Adrenal gland (tissue), 12 donors: ENCODE measurements around the gene VASP. TPM values are rescaled to one million over a fixed set of nuclear protein-coding genes. Genes with fewer than 3 reads are reported as not detected.

Experiments
- DNase-seq, 7 donors: peaks; one replicate each; pipeline ENCODE4 v3.0.0-alpha.2; 2019 to 2020
- H3K27ac ChIP-seq, 5 donors: fragments of 200-600 bp; sonication (generic) in 4 of 5; 1 replicate in 3 of 5; 2 replicates in 2 of 5; pipeline versions ENCODE4 v1.5.1 to v1.8.0; 2016 to 2020; ENCODE audit warnings: mild to moderate bottlenecking in 1 of 5
- H3K27me3 ChIP-seq: fragments of 200-600 bp; 2 replicates; pipeline ENCODE4 v1.8.0; 2021
- H3K36me3 ChIP-seq, 2 donors: fragments of 200-600 bp; replicated peaks in 1 of 2; 1 replicate in 1 of 2; 2 replicates in 1 of 2; pipeline versions ENCODE4 v1.5.1 to v1.8.0; 2018 to 2022
- H3K4me1 ChIP-seq, 2 donors: fragments of 200-600 bp; replicated peaks in 1 of 2; 1 replicate in 1 of 2; 2 replicates in 1 of 2; pipeline versions ENCODE4 v1.5.1 to v1.8.0; 2018 to 2021
- H3K4me3 ChIP-seq, 4 donors: fragments of 200-600 bp; sonication (generic) in 3 of 4; one replicate each; pipeline ENCODE4 v1.5.1; 2016 to 2018
- H3K9me3 ChIP-seq, 3 donors: fragments of 200-600 bp; sonication (generic) in 1 of 3; replicated peaks in 1 of 3; 1 replicate in 2 of 3; 2 replicates in 1 of 3; pipeline versions ENCODE4 v1.5.1 to v1.8.0; 2016 to 2021
- POLR2A ChIP-seq, 2 donors: fragments of 450-650 bp; IDR thresholded peaks; one replicate each; pipeline ENCODE4 v1.6.1; 2017; ENCODE audit warnings: antibody characterized with exemption in 2 of 2, mild to moderate bottlenecking in 2 of 2, moderate library complexity in 1 of 2
- whole genome bisulfite sequencing, 4 donors: extraction: QIAGEN DNeasy Blood & Tissue Kit in 2 of 4; methylation state at CpG; one replicate each; pipeline versions ENCODE4 v1.1.5 to v1.1.7; 2013 to 2017; 5-methylcytosine and 5-hydroxymethylcytosine counted together
- intact Hi-C, 2 donors: fragments of 100-400 bp; cut with DNase I; formaldehyde crosslinking; loops; one replicate each; pipeline versions ENCODE4 v1.14.1 to v1.15.0; 2022 to 2023
- polyA plus RNA-seq, 3 donors: library from polyadenylated mRNA; stranded (reverse); fragments of 200-250 nt in 2 of 3; fragments of 350-450 nt in 1 of 3; fragmentation: Illumina TruSeq in 1 of 3; extraction: RNeasy Lipid Tissue Mini Kit (QIAGEN cat#74804) in 1 of 3; gene quantifications; one replicate each; pipeline ENCODE4 v1.2.3, GENCODE V29; 2013 to 2014
- total RNA-seq, 9 donors: library from RNA; depleted of rRNA in 4 of 9; stranded (reverse); fragments of >200 nt in 4 of 9; fragments of 120-200 nt in 1 of 9; fragmentation: NEBNext Ultra II Directional in 1 of 9; extraction: Animal tissue kit (Norgen Biotek cat#: 25700) in 1 of 9; gene quantifications; one replicate each; pipeline versions ENCODE4 v1.1.0 to v1.2.4, GENCODE V29; 2013 to 2023
- TF ChIP-seq, protein P1 (sequence below), 6 experiments: fragments of 450-650 bp in 4 of 6; fragments of 200-600 bp in 2 of 6; sonication (generic) in 1 of 6; IDR thresholded peaks; 1 replicate in 5 of 6; 2 replicates in 1 of 6; pipeline versions ENCODE4 v1.5.1 to v1.8.0; 2016 to 2021; ENCODE audit warnings: antibody characterized with exemption in 6 of 6, mild to moderate bottlenecking in 2 of 6, moderate library complexity in 1 of 6
- donor health status: healthy with polysubstance abuse.
- donor health status: Bipolar disorder and iron deficiency.
- donor health status: DM: yes; HTN: yes; CAD: no.
- donor health status: DM: no; HTN: no; CAD: no.
- donor health status: DM: no; HTN: no; CAD: no.
- donor health status: DM: yes; HTN: yes; CAD: no.

Gene VASP
- total and polyA plus RNA-seq, 12 donors, result 28.7 to 118 (median 63.2) TPM

DNA sequence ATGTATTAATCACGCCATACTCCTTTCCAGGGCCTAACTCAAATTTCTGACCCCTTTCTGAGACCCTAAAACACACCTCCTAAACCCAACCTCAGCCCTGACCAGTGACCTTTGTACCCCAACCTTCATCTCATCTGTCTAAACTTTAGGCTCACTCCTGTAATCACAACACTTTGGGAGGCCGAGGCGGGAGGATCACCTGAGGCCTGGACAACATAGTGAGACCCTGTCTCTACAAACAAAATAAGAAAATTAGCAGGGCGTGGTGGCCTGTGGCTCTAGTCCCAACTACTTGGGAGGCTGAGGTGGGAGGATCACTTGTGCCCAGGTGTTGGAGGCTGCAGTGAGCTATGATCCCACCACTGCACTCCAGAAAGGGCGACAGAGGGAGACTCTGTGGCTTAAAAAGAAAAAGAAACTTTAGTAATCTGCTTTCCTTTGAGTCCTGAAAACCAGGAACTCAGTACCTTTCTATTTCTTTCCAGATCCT lies 15.1 kb upstream of the VASP start:
- intact Hi-C loops, result no loop called here
- TF ChIP-seq POLR2A (IDR thresholded peaks at IDR 0.05), result no peak
- TF ChIP-seq, protein P1, sequence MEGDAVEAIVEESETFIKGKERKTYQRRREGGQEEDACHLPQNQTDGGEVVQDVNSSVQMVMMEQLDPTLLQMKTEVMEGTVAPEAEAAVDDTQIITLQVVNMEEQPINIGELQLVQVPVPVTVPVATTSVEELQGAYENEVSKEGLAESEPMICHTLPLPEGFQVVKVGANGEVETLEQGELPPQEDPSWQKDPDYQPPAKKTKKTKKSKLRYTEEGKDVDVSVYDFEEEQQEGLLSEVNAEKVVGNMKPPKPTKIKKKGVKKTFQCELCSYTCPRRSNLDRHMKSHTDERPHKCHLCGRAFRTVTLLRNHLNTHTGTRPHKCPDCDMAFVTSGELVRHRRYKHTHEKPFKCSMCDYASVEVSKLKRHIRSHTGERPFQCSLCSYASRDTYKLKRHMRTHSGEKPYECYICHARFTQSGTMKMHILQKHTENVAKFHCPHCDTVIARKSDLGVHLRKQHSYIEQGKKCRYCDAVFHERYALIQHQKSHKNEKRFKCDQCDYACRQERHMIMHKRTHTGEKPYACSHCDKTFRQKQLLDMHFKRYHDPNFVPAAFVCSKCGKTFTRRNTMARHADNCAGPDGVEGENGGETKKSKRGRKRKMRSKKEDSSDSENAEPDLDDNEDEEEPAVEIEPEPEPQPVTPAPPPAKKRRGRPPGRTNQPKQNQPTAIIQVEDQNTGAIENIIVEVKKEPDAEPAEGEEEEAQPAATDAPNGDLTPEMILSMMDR (IDR thresholded peaks at IDR 0.05), result no peak
- Histone ChIP-seq H3K4me3 (peak overlapping the region in 2 of 4 donors; percentile 59 to 73), H3K9me3 (no peaks in the 10 kb centered on the region), H3K27ac (no peak overlapping the region), H3K4me1 (peaks cover 1 to 8% of the 10 kb centered on the region in 2 donors), H3K36me3 (no peaks in the 10 kb centered on the region), H3K27me3 (no peaks in the 10 kb centered on the region)
- DNase-seq, result no peak
- WGBS, 4 donors, result 84 to 90% (median 87%) methylated on average over 5 of the region's 5 CpGs

DNA sequence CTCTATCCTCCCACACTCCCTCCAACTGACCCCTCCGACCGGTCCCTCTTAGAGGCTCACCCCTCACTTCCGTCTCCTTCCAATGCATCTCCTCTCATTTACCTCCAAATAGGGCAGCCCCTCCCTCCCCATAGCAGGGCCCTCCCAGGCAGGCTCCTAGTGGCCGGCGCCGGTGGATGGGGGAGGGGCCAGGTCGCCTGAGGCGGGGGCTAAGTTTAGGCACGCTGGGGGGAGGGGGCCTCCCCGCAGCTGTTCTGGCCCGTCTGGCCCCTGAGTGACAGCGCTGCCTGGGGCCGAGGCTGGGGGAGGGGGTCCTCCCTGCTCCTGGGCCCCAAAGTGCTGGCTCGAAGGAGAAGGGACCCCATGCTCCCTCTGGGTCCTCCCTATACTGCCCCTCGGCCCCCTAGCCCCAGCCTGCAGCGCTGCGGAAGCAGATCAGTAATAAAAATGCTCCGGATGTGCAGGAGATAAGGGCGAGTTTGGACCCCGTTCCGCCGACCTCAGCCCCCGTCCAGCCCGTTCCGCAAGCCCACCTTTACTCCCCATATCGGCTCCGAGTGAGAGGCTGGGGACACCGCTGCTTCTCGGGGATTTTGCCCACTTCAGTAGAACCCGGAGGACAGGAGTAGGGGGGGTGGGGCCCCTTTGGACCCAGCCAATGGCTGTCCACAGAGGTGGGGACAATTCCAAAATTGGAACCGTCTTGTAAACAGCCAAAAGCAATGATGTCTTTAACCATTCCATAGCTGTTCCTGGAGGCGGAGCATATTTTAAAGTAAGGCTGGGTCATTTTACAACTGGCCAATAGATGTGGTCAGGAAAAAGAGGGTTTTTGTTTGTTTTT lies 14.4 kb upstream of the VASP start:
- Histone ChIP-seq H3K36me3 (no peaks in the 10 kb centered on the region), H3K27ac (peak overlapping the region in 1 of 5 donors; percentile 50), H3K4me1 (peaks cover 4 to 8% of the 10 kb centered on the region in 2 donors), H3K27me3 (no peaks in the 10 kb centered on the region), H3K4me3 (peak overlapping the region in 3 of 4 donors; percentile 59 to 73 (median 73)), H3K9me3 (no peaks in the 10 kb centered on the region)
- peak in 5 of 7 donors; percentile 59 to 73 (median 67) for DNase-seq
- WGBS, 4 donors, result 5 to 15% (median 6%) methylated on average over 11 to 32 of the region's 32 CpGs
- TF ChIP-seq, protein P1 (IDR thresholded peaks at IDR 0.05), result no peak
- TF ChIP-seq POLR2A (IDR thresholded peaks at IDR 0.05), result no peak
- intact Hi-C loops, result no loop called here

DNA sequence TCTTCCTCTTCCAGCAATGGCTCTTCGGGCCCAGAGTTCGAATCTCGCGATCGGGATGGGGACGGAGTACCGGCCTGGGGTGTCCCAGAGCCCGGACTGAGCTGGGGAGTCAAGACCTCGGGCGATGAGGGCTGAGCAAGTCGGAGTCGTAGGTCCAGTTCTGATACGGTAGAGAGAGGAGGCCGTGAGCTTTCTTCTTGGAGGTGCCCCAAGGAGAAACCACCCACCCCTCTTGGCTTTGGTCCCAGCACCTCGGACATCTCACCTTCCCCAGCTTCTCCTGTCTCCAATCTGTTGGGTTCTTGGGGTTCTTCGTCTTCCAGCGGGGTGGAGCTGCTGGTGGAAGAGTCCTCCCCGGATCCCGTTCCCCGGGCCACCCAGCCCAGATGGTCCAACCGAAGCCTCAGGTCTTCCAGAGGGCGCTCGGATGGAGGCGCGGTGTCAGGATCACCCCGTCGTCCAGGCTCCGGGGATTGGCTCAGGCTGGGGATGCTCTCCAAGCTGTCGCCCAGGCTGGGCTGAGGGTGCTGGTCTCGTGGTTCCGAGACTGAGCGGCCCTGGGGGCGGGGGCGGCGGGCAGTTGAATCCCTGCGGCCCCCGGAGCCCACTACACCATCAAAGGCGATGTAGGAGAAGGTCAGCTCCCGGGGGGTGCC lies 12.9 kb upstream of the VASP start:
- TF ChIP-seq POLR2A (IDR thresholded peaks at IDR 0.05), result no peak
- TF ChIP-seq, protein P1 (IDR thresholded peaks at IDR 0.05), result no peak
- Histone ChIP-seq H3K4me1 (peaks cover 17 to 20% of the 10 kb centered on the region in 2 donors), H3K9me3 (no peaks in the 10 kb centered on the region), H3K27ac (no peak overlapping the region), H3K36me3 (no peaks in the 10 kb centered on the region), H3K4me3 (no peak overlapping the region), H3K27me3 (no peaks in the 10 kb centered on the region)
- 87 to 95% (median 91%) methylated on average over 31 to 39 of the region's 39 CpGs for WGBS, 4 donors
- DNase-seq, result peak in 1 of 7 donors; percentile 18
- intact Hi-C loops, result no loop called here

DNA sequence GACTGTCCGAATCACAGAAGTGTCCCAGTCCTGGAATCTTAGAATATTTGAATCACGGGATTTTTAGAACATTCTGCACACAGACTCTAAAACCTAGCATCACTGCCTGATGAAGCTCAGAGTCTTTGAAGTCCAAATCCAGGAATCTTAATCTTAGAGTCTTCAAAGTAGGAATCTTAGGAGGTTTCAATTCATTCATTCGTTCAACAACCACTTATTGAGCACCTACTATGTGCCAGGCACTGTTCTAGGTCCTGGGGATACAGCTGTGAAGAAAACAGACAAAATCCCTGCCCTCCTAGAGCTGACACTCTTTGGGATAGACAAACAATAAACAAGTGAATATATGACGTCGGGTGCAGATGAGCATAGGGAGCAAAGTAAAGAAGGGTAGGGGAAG lies 12.1 kb upstream of the VASP start:
- 77 to 83% (median 79%) methylated on average over 5 of the region's 5 CpGs for WGBS, 4 donors
- intact Hi-C loops, result no loop called here
- Histone ChIP-seq H3K4me3 (no peak overlapping the region), H3K4me1 (peaks cover 19 to 20% of the 10 kb centered on the region in 2 donors), H3K9me3 (no peaks in the 10 kb centered on the region), H3K27me3 (no peaks in the 10 kb centered on the region), H3K36me3 (no peaks in the 10 kb centered on the region), H3K27ac (no peak overlapping the region)
- no peak for DNase-seq
- TF ChIP-seq, protein P1 (IDR thresholded peaks at IDR 0.05), result no peak
- TF ChIP-seq POLR2A (IDR thresholded peaks at IDR 0.05), result no peak
